HG03064 (cell line): ENCODE results near the gene HOXB6.

Experiments used
- ATAC-seq: cut with Tn5 transposase; IDR thresholded peaks from one replicate; pipeline ENCODE4 v1.9.1; 2021; ENCODE audit warnings: low read depth; ENCODE audit not compliant: unreplicated experiment

HOXB6 gene

GRCh38 chr17:48558057-48558830, 46.5 kb downstream of the HOXB6 start:
- no peak for ATAC-seq

GRCh38 chr17:48556576-48557401, 48.0 kb downstream of the HOXB6 start:
- ATAC-seq = no peak

- ATAC-seq = no peak
Observed at GRCh38 chr17:48556229-48556575, 48.6 kb downstream of the HOXB6 start.

GRCh38 chr17:48555258-48556228, 49.2 kb downstream of the HOXB6 start:
- no peak for ATAC-seq

GRCh38 chr17:48554412-48555257, 50.2 kb downstream of the HOXB6 start:
- ATAC-seq = no peak

GRCh38 chr17:48553826-48554225, 51.0 kb downstream of the HOXB6 start:
- no peak for ATAC-seq

GRCh38 chr17:48553190-48553547, 51.6 kb downstream of the HOXB6 start:
- ATAC-seq = no peak

GRCh38 chr17:48552466-48553189, 52.2 kb downstream of the HOXB6 start:
- ATAC-seq = no peak

- no peak for ATAC-seq
Observed at GRCh38 chr17:48551596-48552465, 53.0 kb downstream of the HOXB6 start.

GRCh38 chr17:48551214-48551555, 53.6 kb downstream of the HOXB6 start:
- no peak for ATAC-seq

GRCh38 chr17:48550502-48551213, 54.1 kb downstream of the HOXB6 start:
- no peak for ATAC-seq

GRCh38 chr17:48549914-48550501, 54.8 kb downstream of the HOXB6 start:
- ATAC-seq = no peak

GRCh38 chr17:48549281-48549630, 55.5 kb downstream of the HOXB6 start:
- ATAC-seq = no peak

GRCh38 chr17:48548523-48549280, 56.1 kb downstream of the HOXB6 start:
- no peak for ATAC-seq

GRCh38 chr17:48547808-48548522, 56.8 kb downstream of the HOXB6 start:
- ATAC-seq = no peak
